MV-4-11 (cell line): ENCODE data around the gene BOD1L1.

Source experiments
- DNase-seq: peaks from one replicate; lab custom pipeline; 2025; lab: John Stamatoyannopoulos, UW

BOD1L1 gene

DNA sequence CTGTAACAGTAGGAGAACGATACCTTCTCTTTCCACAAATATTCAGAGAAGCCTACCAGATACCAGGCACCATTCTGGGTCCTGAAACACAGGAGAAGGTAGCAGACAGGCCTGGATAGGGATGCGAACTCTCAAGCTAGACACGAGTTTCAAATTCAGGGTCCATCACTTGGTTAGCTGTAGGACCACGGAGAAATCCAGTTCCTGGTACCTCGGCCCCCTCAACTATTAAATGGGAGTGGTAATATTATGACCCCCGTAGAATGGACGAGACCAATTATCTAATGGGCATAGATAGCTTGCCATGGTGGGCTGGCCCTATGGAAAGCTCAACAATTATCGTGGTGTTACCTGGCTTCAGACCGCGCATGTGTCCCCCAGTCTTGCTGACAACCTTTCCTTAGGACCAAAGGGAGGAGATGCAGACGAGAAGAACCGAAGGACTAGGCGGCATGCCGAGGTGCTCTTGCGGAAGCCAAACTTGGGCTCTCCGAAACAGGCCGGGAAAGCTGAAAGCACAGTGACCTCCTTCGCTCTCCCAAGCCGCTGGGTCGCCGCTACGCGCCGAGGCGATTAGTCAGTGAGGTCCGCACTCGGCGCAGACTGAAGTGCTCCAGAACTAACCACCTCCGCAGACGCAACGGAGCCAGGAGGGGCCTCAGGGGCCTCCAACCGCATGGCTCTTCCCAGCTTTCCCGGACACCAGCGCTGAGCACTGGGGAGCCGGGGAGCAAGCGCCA lies 102.9 kb downstream of the BOD1L1 start:
- no peak for DNase-seq

GRCh38 chr4:13523591-13524503 lies 103.7 kb downstream of the BOD1L1 start:
- DNase-seq, result no peak

- no peak for DNase-seq
Measured at GRCh38 chr4:13523105-13523477, 104.4 kb downstream of the BOD1L1 start.

DNA sequence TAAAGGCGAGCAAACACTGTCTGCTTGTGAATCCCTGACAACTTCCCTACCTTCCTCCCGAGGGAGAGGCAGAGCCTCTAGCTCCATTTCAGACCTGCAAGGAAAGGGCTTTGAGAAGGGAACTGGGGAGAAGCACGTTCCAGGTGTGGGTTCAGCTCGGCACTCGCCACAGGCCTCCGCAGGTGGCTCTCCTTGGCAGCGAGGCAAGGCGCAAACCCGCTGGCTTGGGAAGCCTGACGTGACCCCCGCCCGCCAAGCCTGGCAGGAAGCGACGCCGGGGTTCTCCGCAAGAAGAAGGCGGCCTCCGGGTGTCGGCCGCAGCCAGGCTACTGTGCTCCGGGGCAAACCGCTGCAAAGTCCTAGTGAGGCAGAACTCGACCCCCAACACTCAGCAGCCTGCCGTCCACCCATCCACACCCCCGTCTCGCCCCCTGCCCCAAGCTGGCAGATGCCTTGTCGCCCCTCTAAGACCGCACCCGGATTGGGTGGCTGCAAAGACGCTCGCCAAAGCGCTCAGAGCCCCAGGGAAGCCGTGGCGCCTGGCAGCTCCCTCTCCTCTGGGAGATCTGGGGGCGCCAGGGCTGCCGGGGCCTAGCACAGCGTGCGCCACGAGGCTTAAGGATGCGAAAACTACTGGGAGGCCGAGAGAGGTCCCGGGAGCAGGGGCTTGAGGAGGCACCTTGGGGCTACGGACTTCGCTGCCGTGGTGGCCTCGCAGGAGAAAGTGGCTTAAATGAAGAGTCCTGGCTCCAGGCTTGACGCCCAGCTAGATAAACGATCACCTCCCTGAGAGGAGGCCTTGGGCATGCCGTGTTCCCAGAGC lies 105.0 kb downstream of the BOD1L1 start:
- no peak for DNase-seq

GRCh38 chr4:13521047-13521446 lies 106.5 kb downstream of the BOD1L1 start:
- no peak for DNase-seq
